Stomach smooth muscle (tissue), 2 donors: ENCODE data around the gene SEMA5B.

Experiments
- H3K27ac ChIP-seq: one replicate; pipeline ENCODE4 v1.7.0; 2013; ENCODE audit warnings: mild to moderate bottlenecking, low read length, inconsistent platforms
- H3K27me3 ChIP-seq, 2 donors: one replicate each; pipeline ENCODE4 v1.7.0; 2013; ENCODE audit warnings: low read length in 2 of 2; ENCODE audit not compliant: insufficient read depth in 2 of 2, control insufficient read depth in 1 of 2
- H3K36me3 ChIP-seq, 2 donors: one replicate each; pipeline ENCODE4 v1.7.0; 2013; ENCODE audit warnings: low read length in 2 of 2; ENCODE audit not compliant: control insufficient read depth in 2 of 2, insufficient read depth in 2 of 2
- H3K4me1 ChIP-seq: one replicate; pipeline ENCODE4 v1.7.0; 2013; ENCODE audit warnings: low read length; ENCODE audit not compliant: control insufficient read depth, insufficient read depth
- H3K4me3 ChIP-seq, 2 donors: one replicate each; pipeline ENCODE4 v1.7.0; 2013; ENCODE audit warnings: low read length in 2 of 2
- H3K9ac ChIP-seq, 2 donors: one replicate each; pipeline ENCODE4 v1.7.0; 2013; ENCODE audit warnings: low read length in 2 of 2, mild to moderate bottlenecking in 1 of 2
- H3K9me3 ChIP-seq, 2 donors: one replicate each; pipeline ENCODE4 v1.7.0; 2013; ENCODE audit warnings: low read length in 2 of 2; ENCODE audit not compliant: control insufficient read depth in 2 of 2
- donor health status: healthy.
- donor health status: Pancreatic carcinoma.

SEMA5B gene

DNA sequence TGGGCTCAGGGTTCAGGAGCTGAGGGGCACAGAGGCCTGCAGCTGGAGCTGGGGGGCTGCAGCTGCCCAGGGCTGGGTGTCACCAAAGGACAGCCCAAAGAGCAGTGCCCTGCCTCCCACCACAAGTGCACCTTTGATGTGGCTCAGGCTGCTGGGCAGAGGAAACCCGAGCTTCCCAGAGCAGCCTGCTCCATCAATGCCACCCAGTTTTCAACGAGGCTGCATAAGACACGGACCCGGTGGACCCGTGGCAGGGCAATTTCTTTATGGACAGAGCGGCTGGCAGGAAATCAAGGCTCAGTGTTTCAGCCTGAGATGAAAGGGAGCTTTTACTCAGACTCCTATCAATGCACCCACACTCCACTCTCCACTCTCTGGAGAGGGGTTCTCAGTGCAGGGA is 18.7 kb downstream of the SEMA5B start:
- H3K4me1 ChIP-seq = no peaks in the 10 kb centered on the region
- H3K4me3 ChIP-seq = no peak overlapping the region
- no peaks in the 10 kb centered on the region for H3K36me3 ChIP-seq
- H3K27ac ChIP-seq = no peak overlapping the region
- H3K9me3 ChIP-seq = no peaks in the 10 kb centered on the region
- H3K27me3 ChIP-seq = no peaks in the 10 kb centered on the region
- H3K9ac ChIP-seq = no peak overlapping the region

DNA sequence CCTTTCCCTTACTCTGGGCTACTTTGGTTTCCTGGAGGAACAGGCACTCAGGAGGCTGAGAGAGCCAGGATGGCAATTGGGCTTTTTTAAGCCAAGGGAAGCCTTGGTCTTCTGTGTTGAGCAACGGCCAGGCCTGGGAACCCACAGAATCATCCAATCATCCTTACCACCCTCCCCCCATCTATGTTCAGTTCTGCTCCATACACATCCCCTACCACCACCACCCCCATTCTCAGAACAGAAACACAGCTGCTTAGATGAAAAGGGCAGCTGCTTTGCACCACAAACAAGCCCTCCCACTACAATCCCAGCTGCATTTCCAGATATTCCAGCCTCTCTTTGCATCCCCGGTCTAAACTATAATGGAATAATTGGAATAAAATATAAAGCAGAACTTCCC is 21.0 kb downstream of the SEMA5B start:
- H3K4me1 ChIP-seq = no peaks in the 10 kb centered on the region
- no peak overlapping the region for H3K9ac ChIP-seq
- H3K27me3 ChIP-seq = no peaks in the 10 kb centered on the region
- no peaks in the 10 kb centered on the region for H3K9me3 ChIP-seq
- no peak overlapping the region for H3K27ac ChIP-seq
- H3K4me3 ChIP-seq = no peak overlapping the region
- H3K36me3 ChIP-seq = no peaks in the 10 kb centered on the region

DNA sequence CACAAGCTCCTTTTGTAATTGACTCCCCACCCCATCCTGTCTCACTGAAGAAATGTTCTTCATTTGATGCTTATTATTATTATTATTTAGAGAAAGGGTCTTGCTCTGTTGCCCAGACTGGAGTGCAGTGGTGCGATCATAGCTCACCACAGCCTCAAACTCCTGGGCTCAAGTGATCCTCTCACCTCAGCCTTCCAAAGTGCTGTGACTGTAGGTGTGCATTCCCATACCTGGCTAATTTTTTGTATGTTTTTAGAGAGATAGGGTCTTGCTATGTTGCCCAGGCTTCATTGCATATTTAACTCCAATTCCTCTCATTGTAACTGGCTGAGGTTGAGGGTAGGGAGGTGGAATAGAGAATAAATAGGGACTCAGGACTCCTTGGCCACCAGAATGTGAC is 22.3 kb downstream of the SEMA5B start:
- Histone ChIP-seq H3K27ac (no peak overlapping the region), H3K9me3 (no peaks in the 10 kb centered on the region), H3K4me1 (no peaks in the 10 kb centered on the region), H3K9ac (no peak overlapping the region), H3K27me3 (peaks cover 0 to 2% of the 10 kb centered on the region in 2 donors), H3K4me3 (no peak overlapping the region), H3K36me3 (no peaks in the 10 kb centered on the region)

DNA sequence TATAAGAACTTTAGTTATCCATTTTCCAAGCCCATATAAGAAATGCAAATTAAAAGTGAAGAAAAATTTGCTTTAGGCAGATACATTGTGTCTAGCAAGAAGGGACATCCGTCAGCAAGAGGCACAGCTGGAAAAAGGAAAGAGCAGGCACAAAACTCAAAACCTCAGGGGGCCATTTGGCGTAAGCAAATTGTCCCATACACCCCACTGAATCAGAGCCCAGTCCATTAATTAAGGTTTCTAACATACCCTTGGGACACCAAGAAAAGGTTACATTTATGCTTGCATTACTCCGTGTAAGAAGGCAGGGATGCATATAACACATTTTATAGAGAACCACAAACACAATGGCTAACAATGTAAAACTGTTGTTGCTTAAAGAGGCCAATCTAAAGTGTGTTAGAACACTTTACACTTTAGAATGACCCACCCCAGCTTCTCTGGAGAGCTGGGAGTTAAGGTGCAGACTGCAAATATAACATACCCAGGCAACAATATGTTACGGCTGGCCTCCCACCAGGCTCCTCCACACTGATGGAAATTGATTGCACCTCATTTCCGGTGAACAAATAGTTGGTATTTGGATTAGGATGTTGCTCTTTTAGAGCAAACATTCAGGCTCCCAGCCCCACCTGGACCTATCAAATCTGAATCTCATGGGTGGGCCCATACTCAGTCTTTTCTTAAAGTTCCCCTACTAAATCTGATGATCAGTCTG is 23.2 kb downstream of the SEMA5B start:
- Histone ChIP-seq H3K36me3 (no peaks in the 10 kb centered on the region), H3K27me3 (peaks cover 0 to 3% of the 10 kb centered on the region in 2 donors), H3K9me3 (no peaks in the 10 kb centered on the region), H3K4me3 (no peak overlapping the region), H3K4me1 (no peaks in the 10 kb centered on the region), H3K27ac (no peak overlapping the region), H3K9ac (no peak overlapping the region)

DNA sequence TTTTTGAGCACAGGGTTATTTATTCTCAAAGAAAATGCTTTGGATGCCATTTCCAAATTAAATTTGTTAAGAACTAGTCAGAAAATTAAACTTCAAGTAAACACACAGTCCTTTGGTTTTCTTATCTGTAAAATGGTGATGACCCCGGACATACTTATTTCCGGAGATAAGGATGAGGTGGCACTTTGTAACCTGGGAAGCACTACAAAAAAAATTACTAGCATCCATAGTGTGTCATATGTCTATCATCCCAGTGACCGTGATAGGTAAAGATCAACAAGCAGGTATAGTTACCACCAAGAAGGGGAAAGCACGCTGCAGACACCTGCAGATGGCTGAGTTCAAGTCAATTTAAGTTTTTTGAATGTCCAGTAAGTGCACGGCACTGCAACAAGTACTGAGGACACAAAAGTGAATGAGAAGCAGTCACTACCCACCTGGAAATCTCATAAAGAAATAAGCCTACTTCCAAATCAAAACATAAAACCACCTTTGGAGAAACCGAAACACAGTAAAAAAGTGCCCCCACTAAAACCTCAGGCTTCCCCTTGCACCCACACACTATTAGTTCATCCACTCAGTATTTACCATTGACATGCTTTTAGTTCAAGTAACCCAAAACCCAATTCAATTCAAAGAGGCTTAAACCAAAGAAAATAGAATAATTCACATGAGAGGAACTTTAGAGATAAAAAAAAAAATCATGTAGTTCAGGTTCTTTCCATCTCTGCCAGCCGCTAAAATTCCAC is 24.6 kb downstream of the SEMA5B start:
- Histone ChIP-seq H3K27ac (no peak overlapping the region), H3K9me3 (no peaks in the 10 kb centered on the region), H3K4me3 (no peak overlapping the region), H3K4me1 (no peaks in the 10 kb centered on the region), H3K9ac (no peak overlapping the region), H3K36me3 (no peaks in the 10 kb centered on the region), H3K27me3 (peaks cover 0 to 3% of the 10 kb centered on the region in 2 donors)

DNA sequence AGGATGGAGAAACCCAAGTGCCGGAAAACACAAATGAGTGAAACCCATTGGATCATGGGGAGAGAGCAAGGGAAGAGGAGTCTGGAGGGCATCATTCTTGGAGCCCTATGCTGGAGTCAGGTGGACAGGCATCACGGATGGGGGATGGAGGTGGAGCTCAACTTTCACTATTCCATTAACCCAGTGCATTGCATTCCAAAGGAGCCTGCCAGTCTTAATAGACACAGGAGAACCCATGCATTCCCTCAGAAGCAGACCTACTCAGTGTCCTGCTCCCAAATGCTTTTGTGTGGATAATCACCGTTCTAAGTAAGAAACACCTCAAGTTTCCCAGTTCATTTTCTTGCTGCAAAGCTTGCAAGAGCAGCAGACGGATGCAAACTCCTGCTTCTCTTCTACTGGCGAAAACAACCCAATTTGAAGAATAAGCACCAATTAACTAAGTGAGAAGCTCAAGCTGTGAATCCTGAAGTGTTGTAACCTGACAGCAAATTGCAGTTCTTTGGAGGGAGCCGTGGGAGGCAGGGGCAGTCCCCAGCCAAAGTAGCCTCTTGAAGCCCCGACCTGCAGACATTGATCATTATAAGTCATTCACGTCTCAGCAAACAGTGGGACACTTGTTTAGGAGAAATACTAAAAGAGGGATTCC is 25.3 kb downstream of the SEMA5B start:
- H3K9me3 ChIP-seq = no peaks in the 10 kb centered on the region
- H3K27me3 ChIP-seq = peaks cover 0 to 3% of the 10 kb centered on the region in 2 donors
- no peak overlapping the region for H3K9ac ChIP-seq
- no peaks in the 10 kb centered on the region for H3K4me1 ChIP-seq
- H3K36me3 ChIP-seq = no peaks in the 10 kb centered on the region
- H3K27ac ChIP-seq = no peak overlapping the region
- H3K4me3 ChIP-seq = no peak overlapping the region

DNA sequence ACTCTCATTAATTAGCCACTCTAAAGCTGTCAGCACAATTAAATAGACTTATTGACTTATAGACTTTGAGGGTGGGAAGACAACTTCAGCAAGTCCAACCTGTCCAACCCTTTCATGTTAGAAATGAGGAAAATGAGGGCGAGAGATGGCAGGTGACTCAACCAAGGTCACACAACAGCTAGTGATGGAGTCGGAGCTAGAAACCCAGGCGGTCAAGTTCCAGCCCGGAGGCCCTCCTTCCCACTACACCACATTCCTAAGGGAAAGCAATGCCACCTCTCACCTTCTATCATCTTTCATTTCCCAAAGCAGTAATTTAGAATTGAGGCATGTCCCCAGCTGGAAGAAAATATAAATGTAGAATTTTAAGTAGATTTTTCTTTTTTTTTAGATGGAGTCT is 28.7 kb downstream of the SEMA5B start:
- Histone ChIP-seq H3K9me3 (no peaks in the 10 kb centered on the region), H3K9ac (no peak overlapping the region), H3K36me3 (no peaks in the 10 kb centered on the region), H3K4me3 (no peak overlapping the region), H3K4me1 (peaks cover 10% of the 10 kb centered on the region), H3K27ac (no peak overlapping the region), H3K27me3 (peaks cover 2 to 3% of the 10 kb centered on the region in 2 donors)

DNA sequence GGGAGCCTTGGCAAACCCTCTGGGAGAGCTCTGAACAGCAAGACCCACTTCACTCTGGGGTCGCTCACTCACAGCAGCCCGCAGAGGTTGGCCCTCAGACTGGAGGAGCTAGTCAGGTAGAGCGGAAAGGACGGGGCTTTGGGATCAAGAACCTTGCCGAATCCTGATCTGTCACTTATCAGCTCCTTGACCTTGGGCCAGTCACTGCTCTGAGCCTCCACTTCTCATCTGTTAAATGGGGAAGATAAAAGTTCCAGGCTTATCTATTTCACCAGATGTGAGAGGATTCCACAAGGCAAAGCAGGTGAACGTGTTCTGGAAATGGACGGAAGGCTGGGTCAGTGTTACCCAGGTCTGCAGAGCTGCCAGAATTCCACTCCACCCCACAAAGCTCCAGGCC is 29.4 kb downstream of the SEMA5B start:
- peaks cover 3% of the 10 kb centered on the region in 2 donors for H3K27me3 ChIP-seq
- no peaks in the 10 kb centered on the region for H3K9me3 ChIP-seq
- no peaks in the 10 kb centered on the region for H3K36me3 ChIP-seq
- no peak overlapping the region for H3K9ac ChIP-seq
- no peak overlapping the region for H3K27ac ChIP-seq
- H3K4me1 ChIP-seq = peaks cover 10% of the 10 kb centered on the region
- H3K4me3 ChIP-seq = no peak overlapping the region

DNA sequence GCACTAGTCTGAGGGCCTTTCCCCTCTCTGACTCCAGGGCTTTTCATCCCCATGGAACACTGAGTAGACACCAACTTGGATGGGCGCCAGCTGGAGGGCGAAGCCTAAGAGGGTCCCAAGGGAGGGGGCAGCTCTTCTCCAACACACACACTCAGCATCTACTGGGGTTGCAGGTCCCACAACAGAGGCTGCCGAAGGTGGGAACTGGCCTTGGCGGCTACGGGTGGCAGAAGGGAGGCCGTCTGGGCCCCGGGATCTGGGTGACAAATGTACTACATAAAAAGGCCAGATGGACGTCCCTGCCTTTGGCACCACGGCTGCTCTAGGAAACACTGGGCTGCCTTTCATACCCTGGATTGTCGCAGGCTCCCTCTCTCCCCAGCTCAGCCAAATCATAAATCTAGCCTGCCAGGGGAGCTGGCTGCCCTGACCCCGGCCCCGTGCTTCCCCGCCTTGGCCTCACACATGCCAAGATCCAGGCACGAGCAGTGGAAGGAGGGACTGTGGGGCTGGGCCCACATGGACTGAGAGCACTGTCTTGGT is 31.5 kb downstream of the SEMA5B start:
- Histone ChIP-seq H3K27ac (no peak overlapping the region), H3K27me3 (peaks cover 6 to 10% of the 10 kb centered on the region in 2 donors), H3K9me3 (no peaks in the 10 kb centered on the region), H3K36me3 (no peaks in the 10 kb centered on the region), H3K4me1 (peaks cover 10% of the 10 kb centered on the region), H3K9ac (no peak overlapping the region), H3K4me3 (no peak overlapping the region)

DNA sequence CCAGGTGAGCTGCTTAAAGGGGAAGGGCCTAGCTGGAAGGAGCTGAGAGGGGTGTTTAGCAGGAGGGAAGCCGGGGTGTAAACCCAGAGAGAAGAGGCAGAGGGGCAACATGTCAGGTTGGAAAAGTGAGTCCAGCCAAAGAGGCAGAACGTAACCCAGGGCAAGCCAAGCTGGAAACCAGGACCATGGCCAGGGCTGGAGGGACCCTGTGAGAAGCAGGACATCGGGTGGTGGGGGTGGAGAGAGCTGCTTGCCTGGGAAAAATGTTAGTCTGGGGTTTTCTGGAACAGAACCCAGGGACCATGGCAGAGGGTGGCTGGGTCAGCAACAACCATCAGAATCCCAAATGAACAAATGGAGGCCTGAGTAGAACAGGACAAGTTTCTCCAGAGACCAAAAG is 32.6 kb downstream of the SEMA5B start:
- Histone ChIP-seq H3K4me1 (peaks cover 10% of the 10 kb centered on the region), H3K27me3 (peaks cover 6 to 16% of the 10 kb centered on the region in 2 donors), H3K4me3 (no peak overlapping the region), H3K9ac (no peak overlapping the region), H3K36me3 (no peaks in the 10 kb centered on the region), H3K27ac (no peak overlapping the region), H3K9me3 (no peaks in the 10 kb centered on the region)
